Neural progenitor cell (in vitro differentiated cells): Measurements from ENCODE around the gene UCN. TPM values are rescaled to one million over a fixed set of nuclear protein-coding genes. Genes with fewer than 3 reads are reported as not detected.

ENCODE experiments used
- DNase-seq: peaks from one replicate; pipeline ENCODE4 v3.0.0-alpha.2; 2016; ENCODE audit warnings: low spot score
- H2AFZ ChIP-seq: fragments of 200-600 bp; sonication (generic); replicated peaks from 2 replicates; pipeline ENCODE4 v1.6.1; 2016; ENCODE audit warnings: antibody characterized with exemption
- H3F3A ChIP-seq: fragments of 200-600 bp; sonication (generic); 2 replicates; pipeline ENCODE4 v1.6.1; 2016; ENCODE audit warnings: antibody characterized with exemption, low read depth
- H3K27ac ChIP-seq: fragments of 200-600 bp; sonication (generic); 2 replicates; pipeline ENCODE4 v1.5.1; 2016; ENCODE audit warnings: mild to moderate bottlenecking
- H3K27me3 ChIP-seq: fragments of 200-600 bp; sonication (generic); 2 replicates; pipeline ENCODE4 v1.6.1; 2016; ENCODE audit warnings: mild to moderate bottlenecking, moderate library complexity
- H3K36me3 ChIP-seq: fragments of 200-600 bp; sonication (generic); 2 replicates; pipeline ENCODE4 v1.5.1; 2016
- H3K4me1 ChIP-seq: fragments of 200-600 bp; sonication (generic); 2 replicates; pipeline ENCODE4 v1.6.1; 2016; ENCODE audit warnings: mixed run types
- H3K4me2 ChIP-seq: fragments of 200-600 bp; sonication (generic); 2 replicates; pipeline ENCODE4 v1.6.1; 2016
- H3K4me3 ChIP-seq: fragments of 200-600 bp; sonication (generic); 2 replicates; pipeline ENCODE4 v1.5.1; 2016
- H3K79me2 ChIP-seq: fragments of 200-600 bp; sonication (generic); 2 replicates; pipeline ENCODE4 v1.6.1; 2016; ENCODE audit warnings: low read depth
- H3K9ac ChIP-seq: fragments of 200-600 bp; sonication (generic); 2 replicates; pipeline ENCODE4 v1.6.1; 2016
- H3K9me3 ChIP-seq: fragments of 200-600 bp; sonication (generic); 2 replicates; pipeline ENCODE4 v1.5.1; 2016; ENCODE audit warnings: low read depth
- H4K20me1 ChIP-seq: fragments of 200-600 bp; sonication (generic); 2 replicates; pipeline ENCODE4 v1.6.1; 2016; ENCODE audit warnings: low read depth
- H3K27ac Mint-ChIP-seq: 3 replicates; pipeline ENCODE4 v1.8.0; 2021; ENCODE audit warnings: mixed read lengths
- H3K27me3 Mint-ChIP-seq: 2 replicates; pipeline ENCODE4 v1.8.0; 2022; ENCODE audit warnings: low read depth, mild to moderate bottlenecking, inconsistent platforms, moderate library complexity, mixed read lengths; ENCODE audit not compliant: insufficient read depth
- H3K36me3 Mint-ChIP-seq: 3 replicates; pipeline ENCODE4 v1.8.0; 2021; ENCODE audit warnings: mixed read lengths
- H3K4me1 Mint-ChIP-seq: 3 replicates; pipeline ENCODE4 v1.8.0; 2021; ENCODE audit warnings: mixed read lengths
- H3K4me3 Mint-ChIP-seq: 3 replicates; pipeline ENCODE4 v1.8.0; 2021; ENCODE audit warnings: mild to moderate bottlenecking, moderate library complexity, mixed read lengths
- H3K9me3 Mint-ChIP-seq: 3 replicates; pipeline ENCODE4 v1.8.0; 2020; ENCODE audit warnings: mixed read lengths
- EZH2 ChIP-seq: fragments of 200-600 bp; sonication (generic); IDR thresholded peaks from 2 replicates; pipeline ENCODE4 v1.6.1; 2017; ENCODE audit warnings: antibody characterized with exemption, mild to moderate bottlenecking, moderate library complexity
- EZH2phosphoT487 ChIP-seq: fragments of 200-600 bp; sonication (generic); IDR thresholded peaks from 2 replicates; pipeline ENCODE4 v1.6.1; 2017; ENCODE audit warnings: antibody characterized with exemption
- total RNA-seq: library from RNA; depleted of rRNA; stranded (reverse); fragments of >200 nt; gene quantifications from 2 replicates; pipeline ENCODE4 v1.2.3, GENCODE V29; 2015; ENCODE audit warnings: low replicate concordance
- TF ChIP-seq, protein P1 (sequence below): fragments of 200-600 bp; sonication (generic); IDR thresholded peaks from 2 replicates; pipeline ENCODE4 v1.5.1; 2017; ENCODE audit warnings: antibody characterized with exemption, mild to moderate bottlenecking

Gene UCN
- total RNA-seq, 1 donor from 2014 or later: 0.56 TPM

DNA sequence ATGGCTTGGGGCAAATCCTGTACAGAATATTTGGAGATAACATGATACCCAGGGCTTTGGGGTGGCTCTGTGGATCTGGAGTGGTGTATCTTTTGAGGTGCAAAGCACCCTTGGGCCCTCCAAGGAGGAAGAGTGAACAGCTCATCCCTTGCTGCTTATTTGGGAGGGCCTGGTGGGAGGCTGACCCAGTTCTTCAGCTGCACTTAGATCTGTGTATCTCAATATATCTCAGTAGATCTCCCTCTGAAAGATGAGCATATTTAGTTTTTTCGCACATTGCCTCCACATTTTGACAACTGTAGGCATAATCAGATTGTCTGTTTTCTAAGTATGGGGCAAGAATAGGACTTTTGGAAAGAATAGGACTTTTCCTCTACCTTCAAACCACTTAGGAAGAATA is 23.2 kb downstream of the UCN start:
- DNase-seq: no peak
- no peaks in the 10 kb centered on the region for H3K79me2 ChIP-seq
- no peaks in the 10 kb centered on the region for H4K20me1 ChIP-seq
- H3K9me3 ChIP-seq: no peaks in the 10 kb centered on the region
- H3K4me1 ChIP-seq: peaks cover 13% of the 10 kb centered on the region
- H3K27ac ChIP-seq: no peak overlapping the region
- H2AFZ ChIP-seq: no peak overlapping the region
- H3K36me3 ChIP-seq: no peaks in the 10 kb centered on the region
- H3K27me3 ChIP-seq: peaks cover 4% of the 10 kb centered on the region
- TF ChIP-seq, protein P1, sequence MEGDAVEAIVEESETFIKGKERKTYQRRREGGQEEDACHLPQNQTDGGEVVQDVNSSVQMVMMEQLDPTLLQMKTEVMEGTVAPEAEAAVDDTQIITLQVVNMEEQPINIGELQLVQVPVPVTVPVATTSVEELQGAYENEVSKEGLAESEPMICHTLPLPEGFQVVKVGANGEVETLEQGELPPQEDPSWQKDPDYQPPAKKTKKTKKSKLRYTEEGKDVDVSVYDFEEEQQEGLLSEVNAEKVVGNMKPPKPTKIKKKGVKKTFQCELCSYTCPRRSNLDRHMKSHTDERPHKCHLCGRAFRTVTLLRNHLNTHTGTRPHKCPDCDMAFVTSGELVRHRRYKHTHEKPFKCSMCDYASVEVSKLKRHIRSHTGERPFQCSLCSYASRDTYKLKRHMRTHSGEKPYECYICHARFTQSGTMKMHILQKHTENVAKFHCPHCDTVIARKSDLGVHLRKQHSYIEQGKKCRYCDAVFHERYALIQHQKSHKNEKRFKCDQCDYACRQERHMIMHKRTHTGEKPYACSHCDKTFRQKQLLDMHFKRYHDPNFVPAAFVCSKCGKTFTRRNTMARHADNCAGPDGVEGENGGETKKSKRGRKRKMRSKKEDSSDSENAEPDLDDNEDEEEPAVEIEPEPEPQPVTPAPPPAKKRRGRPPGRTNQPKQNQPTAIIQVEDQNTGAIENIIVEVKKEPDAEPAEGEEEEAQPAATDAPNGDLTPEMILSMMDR: no peak
- TF ChIP-seq EZH2 (no peak), EZH2phosphoT487 (no peak)
- Mint-ChIP-seq H3K36me3 (no peaks in the 10 kb centered on the region), H3K4me3 (no peak overlapping the region), H3K9me3 (no peaks in the 10 kb centered on the region), H3K4me1 (peaks cover 3% of the 10 kb centered on the region), H3K27me3 (peaks cover 19% of the 10 kb centered on the region), H3K27ac (no peak overlapping the region)
- peaks cover 3% of the 10 kb centered on the region for H3F3A ChIP-seq
- H3K4me3 ChIP-seq: no peak overlapping the region
- H3K4me2 ChIP-seq: no peak overlapping the region
- no peak overlapping the region for H3K9ac ChIP-seq

- no peak for DNase-seq
- peaks cover 3% of the 10 kb centered on the region for H3K4me1 Mint-ChIP-seq
- H3K4me1 ChIP-seq: peaks cover 13% of the 10 kb centered on the region
- H3K79me2 ChIP-seq: no peaks in the 10 kb centered on the region
- no peak overlapping the region for H3K4me3 Mint-ChIP-seq
- H3K27me3 ChIP-seq: peaks cover 4% of the 10 kb centered on the region
- H3K4me3 ChIP-seq: no peak overlapping the region
- peaks cover 24% of the 10 kb centered on the region for H3K27me3 Mint-ChIP-seq
- H3K36me3 ChIP-seq: no peaks in the 10 kb centered on the region
- TF ChIP-seq, protein P1: no peak
- TF ChIP-seq EZH2phosphoT487: no peak
- TF ChIP-seq EZH2: no peak
- no peaks in the 10 kb centered on the region for H3K9me3 ChIP-seq
- H3K27ac ChIP-seq: no peak overlapping the region
- peaks cover 3% of the 10 kb centered on the region for H3F3A ChIP-seq
- no peak overlapping the region for H3K27ac Mint-ChIP-seq
- H3K9ac ChIP-seq: no peak overlapping the region
- peak overlapping the region; percentile 57 for H2AFZ ChIP-seq
- H3K9me3 Mint-ChIP-seq: no peaks in the 10 kb centered on the region
- no peaks in the 10 kb centered on the region for H3K36me3 Mint-ChIP-seq
- peak overlapping the region; percentile 54 for H3K4me2 ChIP-seq
- H4K20me1 ChIP-seq: no peaks in the 10 kb centered on the region
These were observed 25.4 kb downstream of the UCN start for GRCh38 chr2:27282892-27283291.

- DNase-seq: no peak
These were observed 26.2 kb downstream of the UCN start, which contains the start of gene TRIM54 for GRCh38 chr2:27281855-27282559. TRIM54 (plus strand) TSS chr2:27282429; CDS start chr2:27282732, 303 bp downstream.

More at GRCh38 chr2:27281855-27282559, 26.2 kb downstream of the UCN start, which contains the start of gene TRIM54:
- no peaks in the 10 kb centered on the region for H3K9me3 Mint-ChIP-seq
- Histone ChIP-seq H3K9ac (no peak within 1 kb of the TSS), H3K36me3 (no peaks in the 10 kb centered on the region), H3K4me1 (peaks cover 13% of the 10 kb centered on the region), H3F3A (peaks cover 3% of the 10 kb centered on the region), H4K20me1 (no peaks in the 10 kb centered on the region), H3K4me2 (peak within 1 kb of the TSS; percentile 54), H3K27ac (no peak within 1 kb of the TSS), H2AFZ (peak within 1 kb of the TSS; percentile 57), H3K27me3 (peaks cover 4% of the 10 kb centered on the region), H3K79me2 (no peaks in the 10 kb centered on the region), H3K9me3 (no peaks in the 10 kb centered on the region), H3K4me3 (no peak within 1 kb of the TSS)
- H3K4me3 Mint-ChIP-seq: no peak within 1 kb of the TSS
- TF ChIP-seq EZH2 (no peak), EZH2phosphoT487 (no peak)
- TF ChIP-seq, protein P1: no peak
- no peak within 1 kb of the TSS for H3K27ac Mint-ChIP-seq
- H3K27me3 Mint-ChIP-seq: peaks cover 26% of the 10 kb centered on the region
- peaks cover 3% of the 10 kb centered on the region for H3K4me1 Mint-ChIP-seq
- no peaks in the 10 kb centered on the region for H3K36me3 Mint-ChIP-seq
